ENCODE data around the gene SMAD4. TPM values are rescaled to one million over a fixed set of nuclear protein-coding genes. Genes with fewer than 3 reads are reported as not detected.

The SMAD4 gene
- total RNA-seq, 6 donors from 2014 or later = 94.7 to 140 (median 107) TPM

DNA sequence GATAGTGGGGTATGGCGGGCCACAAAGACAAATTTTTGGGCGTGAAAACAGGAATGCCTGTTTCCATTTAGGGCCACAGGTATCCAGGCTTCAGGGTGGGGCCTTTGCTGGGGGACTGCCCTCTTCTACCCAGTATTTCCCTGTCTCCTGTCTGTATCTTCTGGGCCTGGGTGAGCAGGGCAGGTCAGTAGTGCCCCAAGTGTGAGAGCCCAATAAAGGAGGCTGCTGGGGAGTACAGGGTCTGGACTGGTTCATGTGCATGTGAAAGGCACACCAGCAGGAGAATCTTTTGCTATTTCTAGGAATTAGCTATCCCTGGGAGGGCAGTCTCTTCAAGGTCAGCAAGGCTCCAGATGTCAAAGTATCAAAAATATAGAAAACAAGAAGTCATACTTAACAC lies 96.0 kb downstream of the SMAD4 start:
- TF ChIP-seq EP300 (IDR thresholded peaks at IDR 0.05) (no peak), POLR2AphosphoS5 (IDR thresholded peaks at IDR 0.05) (no peak), POLR2A (IDR thresholded peaks at IDR 0.05) (no peak)
- TF ChIP-seq, protein P1, sequence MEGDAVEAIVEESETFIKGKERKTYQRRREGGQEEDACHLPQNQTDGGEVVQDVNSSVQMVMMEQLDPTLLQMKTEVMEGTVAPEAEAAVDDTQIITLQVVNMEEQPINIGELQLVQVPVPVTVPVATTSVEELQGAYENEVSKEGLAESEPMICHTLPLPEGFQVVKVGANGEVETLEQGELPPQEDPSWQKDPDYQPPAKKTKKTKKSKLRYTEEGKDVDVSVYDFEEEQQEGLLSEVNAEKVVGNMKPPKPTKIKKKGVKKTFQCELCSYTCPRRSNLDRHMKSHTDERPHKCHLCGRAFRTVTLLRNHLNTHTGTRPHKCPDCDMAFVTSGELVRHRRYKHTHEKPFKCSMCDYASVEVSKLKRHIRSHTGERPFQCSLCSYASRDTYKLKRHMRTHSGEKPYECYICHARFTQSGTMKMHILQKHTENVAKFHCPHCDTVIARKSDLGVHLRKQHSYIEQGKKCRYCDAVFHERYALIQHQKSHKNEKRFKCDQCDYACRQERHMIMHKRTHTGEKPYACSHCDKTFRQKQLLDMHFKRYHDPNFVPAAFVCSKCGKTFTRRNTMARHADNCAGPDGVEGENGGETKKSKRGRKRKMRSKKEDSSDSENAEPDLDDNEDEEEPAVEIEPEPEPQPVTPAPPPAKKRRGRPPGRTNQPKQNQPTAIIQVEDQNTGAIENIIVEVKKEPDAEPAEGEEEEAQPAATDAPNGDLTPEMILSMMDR (IDR thresholded peaks at IDR 0.05) = no peak
- ATAC-seq (ENCODE audit: low FRiP score in 2 of 2) (no peak), DNase-seq (no peak)
- WGBS, 2 donors = 100% methylated on average over 2 of the region's 2 CpGs
- Histone ChIP-seq H3K36me3 (no peaks in the 10 kb centered on the region), H3K4me1 (no peaks in the 10 kb centered on the region), H3K9me3 (no peaks in the 10 kb centered on the region), H3K27ac (no peak overlapping the region), H3K27me3 (no peaks in the 10 kb centered on the region), H3K4me3 (no peak overlapping the region)

DNA sequence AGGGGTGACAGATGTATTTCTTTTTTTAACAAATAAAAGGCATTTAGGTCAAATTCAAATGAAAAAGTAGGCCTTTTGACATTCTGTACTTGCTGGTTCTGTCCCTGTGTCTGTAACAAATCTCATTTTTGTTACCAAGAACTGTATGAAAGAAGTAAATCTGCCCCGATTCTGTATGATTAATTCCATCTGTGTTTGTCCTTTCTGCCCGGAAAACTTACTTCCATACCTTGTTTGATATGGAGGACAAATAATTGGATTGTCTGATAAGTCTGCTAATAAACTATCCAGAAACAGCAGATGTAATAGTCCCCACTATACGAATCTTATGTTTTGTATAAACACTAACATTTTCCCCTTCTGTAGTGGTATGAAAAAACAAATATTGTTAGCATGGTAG lies 97.7 kb downstream of the SMAD4 start:
- DNase-seq (no peak), ATAC-seq (ENCODE audit: low FRiP score in 2 of 2) (no peak)
- Histone ChIP-seq H3K27ac (no peak overlapping the region), H3K4me1 (no peaks in the 10 kb centered on the region), H3K9me3 (no peaks in the 10 kb centered on the region), H3K36me3 (no peaks in the 10 kb centered on the region), H3K27me3 (no peaks in the 10 kb centered on the region), H3K4me3 (no peak overlapping the region)
- 88% methylated on average over 3 of the region's 3 CpGs for WGBS, 2 donors
- TF ChIP-seq POLR2AphosphoS5 (IDR thresholded peaks at IDR 0.05) = no peak
- TF ChIP-seq POLR2A (IDR thresholded peaks at IDR 0.05) = no peak
- no peak for TF ChIP-seq EP300 (IDR thresholded peaks at IDR 0.05)
- TF ChIP-seq, protein P1 (IDR thresholded peaks at IDR 0.05) = no peak

DNA sequence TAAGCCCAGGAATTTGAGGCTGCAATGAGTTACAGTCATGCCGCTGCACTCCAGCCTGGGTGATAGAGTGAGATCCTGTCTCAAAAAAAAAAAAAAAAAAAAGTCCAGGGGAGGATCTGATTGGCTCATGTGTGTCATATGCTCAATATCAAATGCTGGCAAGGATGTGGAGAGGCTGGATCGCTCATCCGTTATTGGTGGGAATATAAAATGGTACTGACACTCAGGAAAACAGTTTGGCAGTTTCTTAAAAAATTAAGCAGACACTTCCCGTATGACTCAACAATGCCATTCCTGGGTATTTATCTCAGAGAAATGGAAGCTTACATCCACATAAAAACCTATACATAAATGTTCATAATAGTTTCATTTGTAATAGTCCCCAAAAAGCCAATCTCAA lies 98.5 kb downstream of the SMAD4 start:
- DNase-seq = no peak
- no peak overlapping the region for H3K4me3 ChIP-seq
- H3K27me3 ChIP-seq = no peaks in the 10 kb centered on the region
- H3K36me3 ChIP-seq = no peaks in the 10 kb centered on the region
- no peaks in the 10 kb centered on the region for H3K4me1 ChIP-seq
- no peak for ATAC-seq (ENCODE audit: low FRiP score in 2 of 2)
- WGBS, 2 donors = 79 to 81% methylated on average over 4 of the region's 4 CpGs
- H3K27ac ChIP-seq = no peak overlapping the region
- H3K9me3 ChIP-seq = no peaks in the 10 kb centered on the region
- TF ChIP-seq, protein P1 (IDR thresholded peaks at IDR 0.05) = no peak
- TF ChIP-seq POLR2A (IDR thresholded peaks at IDR 0.05) = no peak
- no peak for TF ChIP-seq POLR2AphosphoS5 (IDR thresholded peaks at IDR 0.05)
- no peak for TF ChIP-seq EP300 (IDR thresholded peaks at IDR 0.05)

DNA sequence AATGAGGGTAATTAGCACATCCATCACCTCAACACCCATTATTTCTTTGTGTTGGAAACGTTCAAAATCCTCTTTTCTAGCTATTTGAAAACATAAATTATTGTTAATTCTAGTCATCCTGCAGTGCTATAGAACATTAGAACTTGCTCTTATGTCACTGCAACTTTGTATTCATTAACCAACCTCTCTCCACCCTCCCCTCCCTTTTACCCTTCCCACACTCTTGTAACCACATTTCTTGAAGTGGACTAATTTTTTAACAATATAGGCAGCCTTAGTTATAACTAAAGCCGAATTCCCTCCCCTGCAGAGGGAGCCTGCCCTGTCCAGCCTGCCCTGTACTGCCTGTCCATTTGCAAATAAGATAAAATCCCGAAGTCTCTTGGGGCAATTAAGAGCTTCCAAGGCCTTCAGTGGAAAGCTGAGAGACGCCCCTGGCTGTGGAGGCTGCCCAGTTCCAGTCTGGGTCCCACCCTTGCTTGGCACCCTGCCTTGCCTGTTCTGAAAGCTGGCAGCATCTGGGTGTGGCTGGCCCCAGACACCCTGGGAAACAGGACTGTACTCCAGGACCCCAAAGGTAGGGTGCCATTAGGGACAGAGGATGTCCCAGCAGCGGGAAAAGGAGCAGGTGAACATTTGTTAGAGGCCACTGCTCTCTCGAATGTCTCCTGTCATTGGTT lies 102.4 kb downstream of the SMAD4 start:
- Histone ChIP-seq H3K36me3 (no peaks in the 10 kb centered on the region), H3K27ac (no peak overlapping the region), H3K4me3 (no peak overlapping the region), H3K4me1 (no peaks in the 10 kb centered on the region), H3K9me3 (no peaks in the 10 kb centered on the region), H3K27me3 (no peaks in the 10 kb centered on the region)
- DNase-seq = no peak
- no peak for TF ChIP-seq EP300 (IDR thresholded peaks at IDR 0.05)
- TF ChIP-seq POLR2AphosphoS5 (IDR thresholded peaks at IDR 0.05) = no peak
- TF ChIP-seq, protein P1 (IDR thresholded peaks at IDR 0.05) = no peak
- TF ChIP-seq POLR2A (IDR thresholded peaks at IDR 0.05) = no peak
- WGBS, 2 donors = 64 to 67% methylated on average over 5 to 6 of the region's 6 CpGs
- ATAC-seq (ENCODE audit: low FRiP score in 2 of 2) = no peak

DNA sequence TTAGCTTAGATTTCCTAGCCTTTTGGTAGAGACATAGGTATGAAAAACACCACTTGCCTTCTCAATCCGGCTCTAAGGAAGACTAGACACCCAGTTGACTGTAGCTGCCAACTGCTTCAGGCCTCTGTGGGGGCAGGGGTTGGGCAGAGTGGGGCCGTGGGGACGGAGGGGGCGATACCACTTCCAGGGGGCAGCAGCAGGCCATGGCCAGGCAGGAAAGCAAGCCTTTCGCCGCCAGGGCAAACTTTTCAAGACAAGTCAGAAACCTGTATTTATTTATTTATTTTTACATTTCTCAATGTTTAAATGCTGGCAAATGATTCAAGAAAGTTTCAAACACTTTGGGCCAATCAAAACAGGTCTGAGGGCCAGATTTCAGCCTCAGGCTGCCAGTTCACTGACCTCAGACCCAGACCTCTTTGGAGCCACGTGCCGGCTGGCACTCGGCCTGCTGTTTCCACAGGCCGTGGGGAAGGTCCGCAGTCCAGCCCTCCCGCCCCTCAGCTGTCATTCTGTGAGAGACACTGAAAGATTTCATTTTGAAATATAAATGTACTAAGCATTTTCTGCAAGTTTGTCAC lies 103.7 kb downstream of the SMAD4 start:
- Histone ChIP-seq H3K27me3 (no peaks in the 10 kb centered on the region), H3K9me3 (no peaks in the 10 kb centered on the region), H3K4me3 (no peak overlapping the region), H3K4me1 (no peaks in the 10 kb centered on the region), H3K27ac (no peak overlapping the region), H3K36me3 (no peaks in the 10 kb centered on the region)
- TF ChIP-seq EP300 (IDR thresholded peaks at IDR 0.05) = no peak
- TF ChIP-seq, protein P1 (IDR thresholded peaks at IDR 0.05) = no peak
- TF ChIP-seq POLR2AphosphoS5 (IDR thresholded peaks at IDR 0.05) = no peak
- no peak for TF ChIP-seq POLR2A (IDR thresholded peaks at IDR 0.05)
- DNase-seq (peak in 1 of 2 donors; percentile 46), ATAC-seq (ENCODE audit: low FRiP score in 2 of 2) (peak in 1 of 2 donors; percentile 44)
- WGBS, 2 donors = 67 to 82% methylated on average over 12 of the region's 12 CpGs
